LNCaP clone FGC (cell line): Measurements from ENCODE around the gene RMND5B.

Source experiments
- DNase-seq: peaks from one replicate; pipeline ENCODE4 v3.0.0-alpha.2; 2011; ENCODE audit warnings: low read depth
- H3K4me3 ChIP-seq: 2 replicates; pipeline ENCODE4 v1.5.1; 2011; ENCODE audit warnings: mild to moderate bottlenecking, low read depth, low read length, control low read depth
- TF ChIP-seq, protein P1 (sequence below): IDR thresholded peaks from 2 replicates; pipeline ENCODE4 v1.5.1; 2012; ENCODE audit warnings: mild to moderate bottlenecking; ENCODE audit not compliant: control insufficient read depth, insufficient read depth; ENCODE audit errors: extremely low read depth

The RMND5B gene

DNA sequence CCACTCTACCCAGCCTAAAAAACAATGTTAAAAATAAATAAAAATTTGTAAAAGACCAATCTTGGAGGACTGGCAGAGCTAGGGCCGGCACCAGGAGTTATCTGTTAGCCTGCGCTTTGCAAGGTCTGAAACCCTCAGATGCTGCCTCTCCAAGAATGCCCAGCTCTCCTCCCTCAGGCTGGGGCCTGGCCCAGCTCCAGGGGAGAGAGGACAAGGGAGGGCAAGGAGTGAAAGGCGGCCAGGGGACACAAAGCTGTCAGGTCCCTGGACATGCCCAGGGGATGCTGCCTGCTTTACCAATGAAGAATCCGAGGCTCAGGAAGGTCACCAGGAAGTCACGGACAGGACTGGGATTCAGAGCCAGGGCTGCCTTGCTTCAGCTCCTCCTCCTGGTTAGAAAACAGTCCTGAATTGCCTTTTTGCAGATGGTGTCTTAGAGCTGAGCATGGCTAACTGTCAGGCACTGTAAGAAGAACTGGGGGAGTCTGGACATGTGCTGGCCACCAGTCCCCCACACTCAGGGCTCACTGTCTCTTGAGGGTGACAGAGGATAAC lies 23.0 kb upstream of the RMND5B start:
- DNase-seq, result no peak
- H3K4me3 ChIP-seq, result no peak overlapping the region
- TF ChIP-seq, protein P1, sequence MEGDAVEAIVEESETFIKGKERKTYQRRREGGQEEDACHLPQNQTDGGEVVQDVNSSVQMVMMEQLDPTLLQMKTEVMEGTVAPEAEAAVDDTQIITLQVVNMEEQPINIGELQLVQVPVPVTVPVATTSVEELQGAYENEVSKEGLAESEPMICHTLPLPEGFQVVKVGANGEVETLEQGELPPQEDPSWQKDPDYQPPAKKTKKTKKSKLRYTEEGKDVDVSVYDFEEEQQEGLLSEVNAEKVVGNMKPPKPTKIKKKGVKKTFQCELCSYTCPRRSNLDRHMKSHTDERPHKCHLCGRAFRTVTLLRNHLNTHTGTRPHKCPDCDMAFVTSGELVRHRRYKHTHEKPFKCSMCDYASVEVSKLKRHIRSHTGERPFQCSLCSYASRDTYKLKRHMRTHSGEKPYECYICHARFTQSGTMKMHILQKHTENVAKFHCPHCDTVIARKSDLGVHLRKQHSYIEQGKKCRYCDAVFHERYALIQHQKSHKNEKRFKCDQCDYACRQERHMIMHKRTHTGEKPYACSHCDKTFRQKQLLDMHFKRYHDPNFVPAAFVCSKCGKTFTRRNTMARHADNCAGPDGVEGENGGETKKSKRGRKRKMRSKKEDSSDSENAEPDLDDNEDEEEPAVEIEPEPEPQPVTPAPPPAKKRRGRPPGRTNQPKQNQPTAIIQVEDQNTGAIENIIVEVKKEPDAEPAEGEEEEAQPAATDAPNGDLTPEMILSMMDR, result no peak

DNA sequence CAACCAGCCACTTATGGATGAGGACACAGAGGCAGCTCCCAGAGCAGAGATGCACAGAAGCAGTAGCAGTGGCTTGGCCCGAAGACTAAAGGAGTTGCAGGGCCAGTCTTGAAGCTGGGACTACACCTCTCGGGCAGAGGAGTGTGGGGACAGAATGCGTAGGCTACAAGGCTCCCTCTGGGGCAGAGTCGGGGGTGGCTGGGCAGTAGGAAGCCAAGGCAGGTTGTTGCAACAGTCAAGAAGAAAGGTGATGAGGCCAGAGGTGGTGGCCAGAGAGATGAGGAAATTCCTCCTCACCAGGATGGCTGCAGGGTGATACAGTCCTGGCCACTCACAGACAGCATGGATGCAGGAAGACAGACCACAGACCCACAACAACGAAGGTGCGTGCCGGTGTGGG lies 22.4 kb upstream of the RMND5B start:
- no peak for DNase-seq
- TF ChIP-seq, protein P1, result no peak
- no peak overlapping the region for H3K4me3 ChIP-seq

DNA sequence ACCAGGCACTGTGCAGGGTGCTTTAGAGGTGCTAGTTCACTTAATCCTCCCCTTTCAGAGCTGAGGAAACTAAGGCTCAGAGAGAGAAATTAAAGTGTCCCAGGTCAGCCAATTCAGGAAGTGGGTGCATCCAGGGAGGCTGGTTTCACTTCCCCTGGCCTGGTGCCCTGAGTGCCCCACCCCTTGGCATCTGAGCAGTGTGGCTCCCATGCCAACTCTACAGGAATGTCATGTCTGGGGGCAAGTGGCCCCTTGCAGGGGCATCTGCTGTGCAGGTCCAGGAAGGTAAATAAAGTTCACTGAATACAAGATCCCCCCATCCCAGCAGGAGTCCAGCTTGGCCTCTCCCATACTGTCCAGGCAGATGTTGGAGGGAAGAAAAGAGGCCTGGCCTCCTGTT lies 21.8 kb upstream of the RMND5B start:
- no peak for DNase-seq
- TF ChIP-seq, protein P1, result no peak
- no peak overlapping the region for H3K4me3 ChIP-seq

DNA sequence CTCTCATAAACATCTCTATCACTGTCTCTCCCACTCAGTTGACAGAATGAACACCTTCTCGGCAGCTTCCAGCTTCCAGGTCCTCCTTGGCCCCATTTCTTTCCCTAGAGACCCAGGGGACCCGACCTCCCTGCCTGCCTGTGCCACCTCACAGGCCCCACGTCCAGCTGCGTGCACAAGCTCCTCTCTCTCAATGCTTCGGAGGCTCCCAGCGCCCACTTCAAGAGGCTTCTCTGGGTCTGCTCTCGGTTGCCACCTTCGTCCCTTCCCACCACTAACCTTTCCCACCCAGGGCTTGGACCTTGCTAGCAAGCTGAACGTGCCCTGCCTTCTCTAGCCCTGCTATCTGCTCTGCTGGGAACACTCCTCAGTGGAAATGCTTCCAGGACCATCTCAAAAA lies 20.3 kb upstream of the RMND5B start:
- DNase-seq, result no peak
- TF ChIP-seq, protein P1, result no peak
- H3K4me3 ChIP-seq, result no peak overlapping the region

DNA sequence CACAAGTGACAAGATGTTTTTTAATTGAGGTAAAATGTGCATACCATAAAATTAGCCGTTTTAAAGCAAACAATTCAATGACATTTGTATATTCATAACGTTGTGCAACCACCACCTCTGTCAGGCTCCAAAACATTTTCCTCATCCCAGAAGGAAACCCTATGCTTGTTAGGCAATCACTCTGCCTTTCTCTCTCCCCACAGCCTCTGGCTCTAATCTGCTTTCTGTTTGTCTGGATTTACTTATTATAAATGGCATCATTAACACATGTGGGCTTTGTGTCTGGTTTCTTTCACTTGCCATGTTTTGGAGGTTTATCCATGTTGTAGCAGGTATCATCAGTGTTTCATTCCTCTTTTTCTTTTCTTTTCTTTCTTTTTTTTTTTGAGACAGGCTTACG lies 18.9 kb upstream of the RMND5B start:
- DNase-seq, result no peak
- TF ChIP-seq, protein P1, result no peak
- no peak overlapping the region for H3K4me3 ChIP-seq

DNA sequence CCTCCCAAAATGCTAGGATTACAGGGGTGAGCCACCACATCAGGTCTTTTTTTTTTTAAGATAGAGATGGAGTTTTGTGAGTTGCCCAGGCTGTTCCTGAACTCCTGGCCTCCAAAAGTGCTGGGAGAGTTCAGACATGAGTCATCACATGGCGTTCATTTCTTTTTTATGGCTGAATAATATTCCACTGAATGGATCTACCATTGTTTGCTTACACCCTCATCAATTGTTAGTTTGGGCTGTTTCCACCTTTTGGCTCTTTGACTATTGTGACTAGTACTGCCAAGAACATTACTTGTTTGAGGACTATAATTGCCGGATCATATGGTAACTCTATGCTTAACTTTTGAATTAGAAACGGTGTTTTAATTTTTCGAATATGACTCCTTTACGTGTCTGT lies 18.3 kb upstream of the RMND5B start:
- TF ChIP-seq, protein P1, result no peak
- no peak for DNase-seq
- no peak overlapping the region for H3K4me3 ChIP-seq

DNA sequence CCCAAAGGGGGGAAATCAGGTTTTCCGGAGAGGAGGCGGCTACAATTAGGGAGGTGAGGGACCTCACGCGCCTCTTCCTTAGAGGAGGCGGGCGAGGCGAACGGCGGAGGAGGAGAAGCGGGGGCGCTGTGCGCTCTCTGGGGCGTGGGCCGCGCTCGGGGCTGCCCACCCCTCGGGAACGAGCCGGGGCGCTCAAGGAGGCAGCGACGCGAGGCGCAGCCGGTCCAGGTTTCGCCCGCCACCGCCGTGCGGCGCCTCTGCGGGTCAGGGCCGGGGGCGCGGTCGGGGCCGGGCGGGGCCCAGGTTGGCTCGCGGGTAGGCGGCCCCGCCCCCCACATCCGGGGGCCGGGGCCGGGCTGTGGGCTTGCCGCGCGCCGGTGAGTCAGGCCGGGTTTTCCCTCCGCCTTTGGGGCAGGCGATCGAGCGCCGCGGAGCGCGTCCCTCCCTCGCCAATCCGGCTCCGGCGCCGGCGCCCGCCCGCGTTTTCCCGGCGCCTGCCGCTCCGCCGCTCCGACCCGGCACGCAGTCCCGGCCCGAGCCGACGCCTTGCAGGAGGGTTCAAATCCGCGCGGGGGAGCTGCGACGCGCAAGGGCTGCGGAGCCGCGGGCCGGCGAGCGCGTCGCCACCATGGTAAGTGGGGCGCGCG lies 17.6 kb upstream of the RMND5B start, which contains the start of gene N4BP3:
TSS of gene N4BP3 (plus strand) at position 392 of the 647 bp plus-strand sequence. CDS start 6,052 bp downstream, outside the sequence.
- TF ChIP-seq, protein P1, result peak; percentile 33; the same call in 1 of the 2 replicates
- peak within 1 kb of the TSS; percentile 41 for H3K4me3 ChIP-seq
- no peak for DNase-seq
